ENCODE measurements around the gene P3H3. TPM values are rescaled to one million over a fixed set of nuclear protein-coding genes. Genes with fewer than 3 reads are reported as not detected.

Gene P3H3
- total RNA-seq, 6 experiments from 2014 or later, result 0.98 to 2.1 (median 1.5) TPM

DNA sequence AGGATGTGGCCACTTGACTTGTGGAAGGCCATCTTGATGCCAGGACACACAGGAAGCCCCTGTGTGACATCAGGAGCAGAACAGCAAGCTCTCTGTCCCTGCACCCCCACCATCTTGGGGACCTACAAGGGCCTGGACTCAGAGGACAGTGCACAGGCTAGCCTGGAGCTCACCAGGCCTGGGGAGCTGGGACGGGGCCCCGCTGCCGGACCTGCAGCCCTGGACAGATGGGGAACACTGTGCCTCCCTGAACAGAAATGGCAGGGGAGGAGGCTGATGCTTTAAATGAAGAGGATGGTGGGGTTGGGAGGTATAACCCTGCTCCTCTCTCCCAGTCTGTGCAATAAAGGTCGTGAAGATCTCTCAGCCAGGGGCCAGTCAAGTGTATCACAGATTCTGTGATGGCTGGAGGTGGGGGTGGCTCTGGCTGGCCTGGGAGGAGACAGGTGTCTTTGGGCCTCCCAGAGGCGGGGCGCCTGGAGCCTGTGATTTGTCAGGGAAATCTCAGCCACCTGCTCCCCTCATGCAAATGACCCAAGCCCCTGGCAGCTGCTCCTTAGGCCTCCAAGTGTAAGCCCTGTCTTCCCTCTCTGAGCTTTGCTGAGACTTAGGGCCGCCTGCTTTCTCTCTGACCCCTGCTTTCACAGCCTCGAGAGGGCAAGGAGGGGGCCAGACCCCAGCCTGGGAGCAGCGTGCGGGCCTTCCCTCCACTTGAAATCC is 11.4 kb downstream of the P3H3 start:
- intact Hi-C loops (cut with DNase I), result loop anchor here in 1 of 2 donors (5.0 to 10.0 kb wide), 2 partner anchors 107 to 215 kb away; no protein-coding TSS in a partner anchor
- no peak for ATAC-seq
- H3K36me3 ChIP-seq, result no peaks in the 10 kb centered on the region

DNA sequence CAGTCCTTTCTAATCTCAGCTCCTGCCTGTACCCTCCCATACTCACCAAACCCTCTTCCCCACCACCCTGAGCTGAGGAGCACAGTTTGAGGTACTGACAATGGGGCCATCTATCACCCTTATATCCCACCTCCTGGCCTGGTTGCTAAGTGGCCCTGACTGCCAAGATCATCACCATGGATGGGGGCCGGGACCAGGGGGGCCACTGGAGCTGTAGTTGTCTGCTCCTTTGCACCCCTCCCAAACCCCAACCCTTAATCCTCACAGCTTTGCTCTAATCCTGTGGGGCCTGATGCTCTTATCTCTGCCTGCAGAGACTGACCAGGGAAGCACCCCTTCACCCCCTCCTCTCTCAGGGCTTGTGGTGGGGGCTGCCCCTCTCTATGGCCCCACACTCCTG is 12.1 kb downstream of the P3H3 start:
- H3K27ac ChIP-seq, result no peak overlapping the region
- H3K9me3 ChIP-seq, result no peaks in the 10 kb centered on the region
- H3K4me1 ChIP-seq, result no peaks in the 10 kb centered on the region
- no peaks in the 10 kb centered on the region for H3K27me3 ChIP-seq
- ATAC-seq (no peak), DNase-seq (no peak)
- H3K36me3 ChIP-seq, result no peaks in the 10 kb centered on the region
- no peak overlapping the region for H3K4me3 ChIP-seq
- no peak for TF ChIP-seq POLR2A (IDR thresholded peaks at IDR 0.05)
- TF ChIP-seq, protein P1, sequence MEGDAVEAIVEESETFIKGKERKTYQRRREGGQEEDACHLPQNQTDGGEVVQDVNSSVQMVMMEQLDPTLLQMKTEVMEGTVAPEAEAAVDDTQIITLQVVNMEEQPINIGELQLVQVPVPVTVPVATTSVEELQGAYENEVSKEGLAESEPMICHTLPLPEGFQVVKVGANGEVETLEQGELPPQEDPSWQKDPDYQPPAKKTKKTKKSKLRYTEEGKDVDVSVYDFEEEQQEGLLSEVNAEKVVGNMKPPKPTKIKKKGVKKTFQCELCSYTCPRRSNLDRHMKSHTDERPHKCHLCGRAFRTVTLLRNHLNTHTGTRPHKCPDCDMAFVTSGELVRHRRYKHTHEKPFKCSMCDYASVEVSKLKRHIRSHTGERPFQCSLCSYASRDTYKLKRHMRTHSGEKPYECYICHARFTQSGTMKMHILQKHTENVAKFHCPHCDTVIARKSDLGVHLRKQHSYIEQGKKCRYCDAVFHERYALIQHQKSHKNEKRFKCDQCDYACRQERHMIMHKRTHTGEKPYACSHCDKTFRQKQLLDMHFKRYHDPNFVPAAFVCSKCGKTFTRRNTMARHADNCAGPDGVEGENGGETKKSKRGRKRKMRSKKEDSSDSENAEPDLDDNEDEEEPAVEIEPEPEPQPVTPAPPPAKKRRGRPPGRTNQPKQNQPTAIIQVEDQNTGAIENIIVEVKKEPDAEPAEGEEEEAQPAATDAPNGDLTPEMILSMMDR (IDR thresholded peaks at IDR 0.05), result no peak
- intact Hi-C loops (cut with DNase I), result no loop called here
- WGBS (ENCODE audit: insufficient coverage, low coverage, low lambda C conversion rate, missing lambda C conversion rate), result 50% methylated on average over 1 of the region's 1 CpG

More for the DNA sequence above, 11.4 kb downstream of the P3H3 start:
- no CpG with 5 or more reads among the region's 10 CpGs for whole genome bisulfite sequencing (ENCODE audit: insufficient coverage, low coverage, low lambda C conversion rate, missing lambda C conversion rate)
- Histone ChIP-seq H3K27me3 (no peaks in the 10 kb centered on the region), H3K4me1 (no peaks in the 10 kb centered on the region), H3K9me3 (no peaks in the 10 kb centered on the region), H3K27ac (no peak overlapping the region), H3K4me3 (no peak overlapping the region)
- no peak for DNase-seq
- no peak for TF ChIP-seq POLR2A (IDR thresholded peaks at IDR 0.05)

DNA sequence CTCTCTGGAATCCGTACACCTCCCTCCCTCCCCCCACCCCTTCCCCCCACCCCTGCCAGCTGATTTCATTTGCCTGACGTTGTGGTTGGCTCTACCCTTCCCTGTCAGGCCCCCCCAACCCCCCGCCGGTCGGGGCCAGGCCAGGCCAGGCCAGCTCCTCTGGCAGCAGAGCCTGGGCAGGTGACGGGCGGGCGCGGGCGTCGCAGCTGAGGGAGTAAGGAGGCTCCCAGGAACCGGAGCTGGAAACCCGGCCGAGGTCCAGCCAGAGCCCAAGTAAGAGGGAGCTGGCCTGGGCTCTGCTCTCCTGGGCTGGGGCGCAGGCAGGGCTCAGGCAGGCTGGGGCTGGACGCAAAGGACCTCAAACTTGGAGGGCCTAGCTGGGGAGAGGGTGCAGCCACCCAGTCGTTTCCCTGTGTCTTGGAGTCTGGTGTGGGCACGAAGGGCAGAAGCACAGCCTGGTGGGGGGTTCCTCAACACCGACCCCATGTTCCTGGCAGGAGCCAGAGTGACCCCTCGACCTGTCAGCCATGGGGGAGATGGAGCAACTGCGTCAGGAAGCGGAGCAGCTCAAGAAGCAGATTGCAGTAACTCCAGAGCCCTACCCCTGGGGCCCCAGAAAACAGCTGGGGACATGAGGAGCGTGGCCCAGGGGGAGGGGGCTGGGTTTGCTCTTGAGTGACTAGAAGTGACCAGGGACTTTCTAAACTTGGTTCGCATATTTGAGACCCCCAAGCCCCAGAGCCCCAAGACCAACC is 12.7 kb downstream of the P3H3 start, which contains the start of gene GNB3:
TSS of gene GNB3 (plus strand) at position 165 of the 755 bp plus-strand sequence. CDS start at position 528, 363 bp downstream.
- TF ChIP-seq, protein P1 (IDR thresholded peaks at IDR 0.05), result no peak
- TF ChIP-seq POLR2A (IDR thresholded peaks at IDR 0.05), result no peak
- ATAC-seq (no peak), DNase-seq (no peak)
- Histone ChIP-seq H3K36me3 (no peaks in the 10 kb centered on the region), H3K4me1 (no peaks in the 10 kb centered on the region), H3K9me3 (no peaks in the 10 kb centered on the region), H3K27ac (no peak within 1 kb of the TSS), H3K4me3 (no peak within 1 kb of the TSS), H3K27me3 (no peaks in the 10 kb centered on the region)
- intact Hi-C loops (cut with DNase I), result no loop called here
- WGBS (ENCODE audit: insufficient coverage, low coverage, low lambda C conversion rate, missing lambda C conversion rate), result 64% methylated on average over 9 of the region's 24 CpGs

DNA sequence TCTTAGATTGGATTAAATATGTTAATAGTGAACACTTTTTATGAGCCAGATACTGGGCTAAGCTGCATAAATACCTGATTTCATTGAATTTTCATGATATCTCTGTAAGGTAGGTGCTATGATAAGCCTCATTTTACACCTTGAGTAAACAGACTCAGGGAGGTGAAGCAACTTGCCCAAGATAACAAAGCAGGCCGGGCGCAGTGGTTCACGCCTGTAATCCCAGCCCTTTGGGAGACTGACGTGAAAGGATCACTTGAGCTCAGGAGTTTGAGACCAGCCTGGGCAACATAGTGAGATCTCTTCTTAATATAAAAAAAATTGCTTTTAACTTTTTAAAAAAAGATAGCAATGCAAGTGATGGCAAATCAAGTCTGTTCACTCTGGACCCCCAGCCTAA is 13.9 kb downstream of the P3H3 start:
- DNase-seq, result no peak
- H3K36me3 ChIP-seq, result no peaks in the 10 kb centered on the region
- 80% methylated on average over 4 of the region's 4 CpGs for WGBS (ENCODE audit: insufficient coverage, low coverage, low lambda C conversion rate, missing lambda C conversion rate)

More for the DNA sequence above, 13.9 kb downstream of the P3H3 start:
- Histone ChIP-seq H3K27ac (no peak overlapping the region), H3K4me3 (no peak overlapping the region), H3K27me3 (no peaks in the 10 kb centered on the region), H3K4me1 (no peaks in the 10 kb centered on the region), H3K9me3 (no peaks in the 10 kb centered on the region)
- ATAC-seq, result no peak
- TF ChIP-seq POLR2A (IDR thresholded peaks at IDR 0.05), result no peak
- TF ChIP-seq, protein P1 (IDR thresholded peaks at IDR 0.05), result no peak
- intact Hi-C loops (cut with DNase I), result no loop called here
